Measurements from ENCODE around the gene IL2RA. TPM values are rescaled to one million over a fixed set of nuclear protein-coding genes. Genes with fewer than 3 reads are reported as not detected.

IL2RA gene
- total and polyA plus RNA-seq, 2 donors (not counting 3 experiments of a cell fraction or from before 2014, with no cell fraction given): not detected

- POLR2A ChIA-PET: no interaction called here
- no peaks in the 10 kb centered on the region for H3K36me3 ChIP-seq (ENCODE audit: control insufficient read depth in 2 of 2, extremely low read depth in 1 of 2, insufficient read depth in 2 of 2, low read length in 2 of 2)
- no peak overlapping the region for H3K4me2 ChIP-seq (ENCODE audit: insufficient read depth, low read length)
- H3K9me1 ChIP-seq (replicated peaks; ENCODE audit: control insufficient read depth, extremely low read depth, insufficient read depth, low read length): no peaks in the 10 kb centered on the region
- no peak overlapping the region for H3K27ac ChIP-seq (ENCODE audit: insufficient read depth, low read depth, low read length)
- no peak for DNase-seq (ENCODE audit: low read depth, low spot score)
- FAIRE-seq: no peak
- H3K4me1 ChIP-seq (ENCODE audit: control insufficient read depth, extremely low read depth, insufficient read depth, low read length): no peaks in the 10 kb centered on the region
- no peaks in the 10 kb centered on the region for H3K79me2 ChIP-seq (ENCODE audit: control insufficient read depth, insufficient read depth, low read length)
- intact Hi-C loops (cut with micrococcal nuclease) (no loop called here), dilution Hi-C loops (cut with MboI; ENCODE audit: extremely low pct_ligation_motif_present, low sequenced_read_pairs) (no loop called here)
- CTCF ChIA-PET: interaction anchor here (1.8 kb wide), 1 partner anchor 14 kb away, joined by 11 read pairs; no protein-coding TSS in a partner anchor
- BruUV-seq (replicated peaks): no TSS peak
- H3K9me3 ChIP-seq (replicated peaks; ENCODE audit: control insufficient read depth, insufficient read depth, low read length): no peaks in the 10 kb centered on the region
- H3K27me3 ChIP-seq (ENCODE audit: control insufficient read depth in 2 of 2, insufficient read depth in 2 of 2, low read length in 2 of 2): peaks cover 6 to 7% of the 10 kb centered on the region in 2 experiments
- no peak for TF ChIP-seq GATA2 (IDR thresholded peaks at IDR 0.05; ENCODE audit: insufficient read depth, insufficient read length, low read depth, low read length)
- no peak for TF ChIP-seq JUN (IDR thresholded peaks at IDR 0.05; ENCODE audit: borderline replicate concordance, insufficient read depth, insufficient read length, low read depth)
- no peak for TF ChIP-seq FOS (IDR thresholded peaks at IDR 0.05; ENCODE audit: borderline replicate concordance, insufficient read depth, low read length)
- TF ChIP-seq POLR2A (IDR thresholded peaks at IDR 0.05; ENCODE audit: low read depth, low read length): no peak
- no peak for TF ChIP-seq MYC (IDR thresholded peaks at IDR 0.05; ENCODE audit: low read depth, low read length)
- TF ChIP-seq MAX (IDR thresholded peaks at IDR 0.05; ENCODE audit: insufficient read depth, insufficient read length): no peak
- no peak for TF ChIP-seq EZH2 (IDR thresholded peaks at IDR 0.05; ENCODE audit: borderline replicate concordance, low read depth, low read length, severe bottlenecking)
- no peak for TF ChIP-seq CTCF (IDR thresholded peaks at IDR 0.05; ENCODE audit: extremely low read depth in 1 of 2, insufficient read depth in 1 of 2, low read depth in 1 of 2, low read length in 2 of 2)
- no peak for TF ChIP-seq POLR2AphosphoS5 (IDR thresholded peaks at IDR 0.05; ENCODE audit: insufficient read depth, low read depth, low read length)
- no peaks in the 10 kb centered on the region for H4K20me1 ChIP-seq (replicated peaks; ENCODE audit: control insufficient read depth, extremely low read depth, insufficient read depth, low read length)
- no peak overlapping the region for H3K4me3 ChIP-seq (replicated peaks in 1 of 3; ENCODE audit: insufficient read depth in 1 of 3, low read depth in 1 of 3, low read length in 3 of 3)
- H3K9ac ChIP-seq (replicated peaks; ENCODE audit: extremely low read depth, insufficient read depth, low read length): no peak overlapping the region
- H2AFZ ChIP-seq (ENCODE audit: low read depth, low read length): no peak overlapping the region
Measured at GRCh38 chr10:6072215-6072934, 10.2 kb upstream of the IL2RA start.

Data from endothelial cell of umbilical vein (primary cell).